SK-N-SH (cell line): Measurements from ENCODE around the gene AIPL1. TPM values are rescaled to one million over a fixed set of nuclear protein-coding genes. Genes with fewer than 3 reads are reported as not detected.

Experiments
- CTCF ChIA-PET: fragments of 300-600, 350-600 bp; formaldehyde crosslinking; extraction: SDS; loops from one replicate; lab custom pipeline; 2021; lab: Yijun Ruan, JAX
- POLR2A ChIA-PET: fragments of 350-600 bp; sonication (Branson Sonifier 250); formaldehyde crosslinking; extraction: SDS; loops from one replicate; lab custom pipeline; 2020; ENCODE audit warnings: antibody characterized with exemption, inconsistent platforms; lab: Yijun Ruan, JAX
- DNase-seq: peaks from one replicate; pipeline ENCODE4 v3.0.0; 2012
- H2AFZ ChIP-seq: fragments of 200-600 bp; sonication (generic); 2 replicates; pipeline ENCODE4 v1.8.1; 2016; ENCODE audit warnings: antibody characterized with exemption, mild to moderate bottlenecking, low read depth
- H3F3A ChIP-seq: fragments of 200-600 bp; sonication (generic); replicated peaks from 2 replicates; pipeline ENCODE3; 2016; ENCODE audit warnings: antibody characterized with exemption, mild to moderate bottlenecking; ENCODE audit not compliant: insufficient read depth
- H3K27ac ChIP-seq, 2 experiments: fragments of 200-500 bp in 1 of 2; fragments of 200-600 bp in 1 of 2; sonication (Bioruptor generic) in 1 of 2; sonication (generic), shearing (Covaris generic) in 1 of 2; 2 replicates each; pipeline versions ENCODE4 v1.5.1 to v1.6.1; 2014 to 2016; ENCODE audit warnings: low read depth in 2 of 2, inconsistent platforms in 1 of 2, low read length in 1 of 2, mild to moderate bottlenecking in 1 of 2, mixed read lengths in 1 of 2
- H3K27me3 ChIP-seq: fragments of 200-600 bp; sonication (generic), shearing (Covaris generic); 2 replicates; pipeline ENCODE4 v1.6.1; 2016; ENCODE audit warnings: mixed run types; ENCODE audit not compliant: insufficient read depth
- H3K36me3 ChIP-seq, 2 experiments: fragments of 200-500 bp in 1 of 2; fragments of 200-600 bp in 1 of 2; sonication (Bioruptor generic) in 1 of 2; sonication (generic) in 1 of 2; replicated peaks in 1 of 2; 2 replicates each; pipeline versions ENCODE3 to v1.5.1; 2014 to 2016; ENCODE audit warnings: low read length in 1 of 2, mild to moderate bottlenecking in 1 of 2; ENCODE audit not compliant: insufficient read depth in 2 of 2, control insufficient read depth in 1 of 2
- H3K4me1 ChIP-seq, 2 experiments: fragments of 200-500 bp in 1 of 2; fragments of 200-600 bp in 1 of 2; sonication (Bioruptor generic) in 1 of 2; sonication (generic), shearing (Covaris generic) in 1 of 2; 2 replicates each; pipeline versions ENCODE4 v1.5.1 to v1.6.1; 2014 to 2016; ENCODE audit warnings: low read depth in 1 of 2, low read length in 1 of 2, mixed run types in 1 of 2; ENCODE audit not compliant: insufficient read depth in 2 of 2, control insufficient read depth in 1 of 2
- H3K4me2 ChIP-seq: fragments of 200-600 bp; sonication (generic), shearing (Covaris generic); 2 replicates; pipeline ENCODE4 v1.6.1; 2017; ENCODE audit warnings: mixed run types
- H3K4me3 ChIP-seq, 2 experiments: fragments of 200-500 bp in 1 of 2; fragments of 200-600 bp in 1 of 2; sonication (Bioruptor generic) in 1 of 2; sonication (generic), shearing (Covaris generic) in 1 of 2; 2 replicates each; pipeline versions ENCODE4 v1.5.1 to v1.8.1; 2014 to 2016; ENCODE audit warnings: low read depth in 2 of 2, inconsistent platforms in 1 of 2, low read length in 1 of 2, mild to moderate bottlenecking in 1 of 2, mixed read lengths in 1 of 2, moderate library complexity in 1 of 2
- H3K79me2 ChIP-seq: fragments of 200-600 bp; sonication (generic); 2 replicates; pipeline ENCODE4 v1.8.1; 2017; ENCODE audit warnings: mild to moderate bottlenecking; ENCODE audit not compliant: insufficient read depth
- H3K9ac ChIP-seq: fragments of 200-600 bp; sonication (generic); 2 replicates; pipeline ENCODE4 v1.6.1; 2017; ENCODE audit warnings: mixed run types
- H3K9me2 ChIP-seq: fragments of 200-600 bp; sonication (generic); 2 replicates; pipeline ENCODE4 v1.6.1; 2017; ENCODE audit warnings: mixed run types
- H3K9me3 ChIP-seq: fragments of 200-600 bp; sonication (generic); 2 replicates; pipeline ENCODE4 v1.6.1; 2017; ENCODE audit warnings: mixed run types, mild to moderate bottlenecking, moderate library complexity
- H4K20me1 ChIP-seq: fragments of 200-600 bp; sonication (generic); 2 replicates; pipeline ENCODE4 v1.6.1; 2017; ENCODE audit warnings: mild to moderate bottlenecking, mixed run types; ENCODE audit not compliant: insufficient read depth
- ELF1 ChIP-seq: IDR thresholded peaks from 2 replicates; pipeline ENCODE4 v1.4.0; 2012
- EP300 ChIP-seq, 2 experiments: IDR thresholded peaks; 2 replicates each; pipeline versions ENCODE4 v1.4.0 to v1.6.1; 2012; ENCODE audit warnings: borderline replicate concordance in 1 of 2, low read depth in 1 of 2, low read length in 1 of 2
- EZH2phosphoT487 ChIP-seq: fragments of 200-600 bp; sonication (generic); IDR thresholded peaks from 2 replicates; pipeline ENCODE4 v1.6.1; 2017; ENCODE audit warnings: low read depth, mixed run types, mild to moderate bottlenecking, antibody characterized with exemption, moderate library complexity, borderline replicate concordance
- FOSL2 ChIP-seq: IDR thresholded peaks from 2 replicates; pipeline ENCODE4 v1.4.0; 2012; ENCODE audit warnings: low read depth, mild to moderate bottlenecking, moderate library complexity, borderline replicate concordance
- FOXJ3 ChIP-seq: sonication (generic); formaldehyde crosslinking; IDR thresholded peaks from 2 replicates; pipeline ENCODE4 v1.5.1; 2020; ENCODE audit warnings: mild to moderate bottlenecking, missing genetic modification reagents
- GATA2 ChIP-seq: sonication (generic); formaldehyde crosslinking; IDR thresholded peaks from 2 replicates; pipeline ENCODE4 v1.5.0; 2020; ENCODE audit warnings: mild to moderate bottlenecking, missing genetic modification reagents
- NRF1 ChIP-seq: IDR thresholded peaks from 2 replicates; pipeline ENCODE4 v1.6.1; 2012; ENCODE audit warnings: low read depth, mild to moderate bottlenecking, low read length
- PBX3 ChIP-seq: IDR thresholded peaks from 2 replicates; pipeline ENCODE4; 2012
- POLR2AphosphoS5 ChIP-seq: IDR thresholded peaks from 2 replicates; pipeline ENCODE4 v1.6.1; 2012; ENCODE audit warnings: low read depth, low read length
- RAD21 ChIP-seq: IDR thresholded peaks from 2 replicates; pipeline ENCODE4 v1.6.1; 2012; ENCODE audit warnings: mild to moderate bottlenecking, low read length
- RFX5 ChIP-seq: IDR thresholded peaks from 2 replicates; pipeline ENCODE4 v1.6.1; 2012; ENCODE audit warnings: mild to moderate bottlenecking, improper control_type of control experiment, low read length
- SMC3 ChIP-seq: IDR thresholded peaks from 2 replicates; pipeline ENCODE4 v1.6.1; 2012; ENCODE audit warnings: low read depth, low read length, improper control_type of control experiment
- TCF12 ChIP-seq: IDR thresholded peaks from 2 replicates; pipeline ENCODE4 v1.4.0; 2012
- YY1 ChIP-seq: IDR thresholded peaks from 2 replicates; pipeline ENCODE4 v1.4.0; 2012; ENCODE audit warnings: low read depth, mild to moderate bottlenecking
- WGBS: methylation state at CpG from one replicate; pipeline ENCODE4 v1.1.6; 2017; ENCODE audit warnings: low lambda C conversion rate; 5-methylcytosine and 5-hydroxymethylcytosine counted together
- polyA plus RNA-seq, 3 experiments: library from polyadenylated mRNA; depleted of rRNA; stranded (reverse); fragments of >200 nt; gene quantifications; 2 replicates each; pipeline ENCODE4 v1.2.3, GENCODE V29; 2012
- TF ChIP-seq, protein P1 (sequence below): IDR thresholded peaks from 2 replicates; pipeline ENCODE4 v1.4.0; 2012; ENCODE audit warnings: low read depth, borderline replicate concordance
- TF ChIP-seq, protein P2 (sequence below): fragments of 150-350 bp; IDR thresholded peaks from 2 replicates; pipeline ENCODE4 v1.6.1; 2017; ENCODE audit warnings: antibody characterized with exemption, low read length, low read depth, borderline replicate concordance
- TF ChIP-seq, protein P3 (sequence below): fragments of 150-350 bp; IDR thresholded peaks from 2 replicates; pipeline ENCODE4 v1.6.1; 2016; ENCODE audit warnings: mild to moderate bottlenecking, low read depth, low read length

Gene AIPL1
- polyA plus RNA-seq, 1 of the 3 experiments (the other 2 are of a cell fraction): not detected

DNA sequence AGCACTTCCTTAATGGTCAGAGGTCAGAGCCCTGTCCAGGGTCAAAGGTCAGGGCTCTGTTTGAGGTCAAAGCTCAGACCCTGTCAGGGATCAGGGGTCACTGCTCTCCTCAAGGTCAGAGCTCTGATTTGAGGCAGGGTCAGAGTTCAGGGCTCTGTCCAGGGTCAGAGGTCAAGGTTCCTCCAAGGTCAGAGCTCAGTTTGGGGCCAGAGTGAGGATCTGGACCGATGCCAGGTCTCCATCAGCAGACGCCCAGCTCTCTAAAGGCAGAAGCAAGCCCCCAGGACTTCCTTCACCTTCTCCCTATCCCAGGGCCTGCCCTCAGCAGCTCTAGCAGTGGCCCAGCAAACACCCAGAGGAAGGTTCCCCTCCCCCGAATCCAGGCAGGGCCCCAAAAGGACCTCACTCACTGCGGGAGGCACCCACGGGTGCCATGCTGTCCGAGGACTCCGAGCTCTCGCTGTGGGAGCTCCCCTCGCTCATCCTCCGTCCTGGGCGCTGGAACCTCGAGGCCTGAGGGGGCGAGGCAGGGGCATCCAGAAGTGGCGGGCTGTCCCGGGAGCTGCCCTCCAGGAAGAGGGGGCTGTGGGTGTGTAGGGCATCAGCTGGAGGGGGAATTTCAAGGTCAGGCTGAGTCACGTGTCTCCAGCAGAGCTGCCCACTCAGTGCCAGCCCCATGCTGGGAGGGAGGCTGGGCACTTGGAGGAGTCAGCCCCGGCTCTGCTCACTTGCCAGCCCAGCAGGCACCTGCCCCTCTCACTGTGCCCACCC, 36.0 kb upstream of the AIPL1 start:
- no peaks in the 10 kb centered on the region for H3F3A ChIP-seq
- peaks cover 0 to 5% of the 10 kb centered on the region in 2 experiments; a peak in 3 of 4 replicates for H3K4me1 ChIP-seq
- ChIA-PET CTCF (interaction anchor here (0.6 to 1.7 kb wide), 6 partner anchors 9 to 169 kb away, joined by 3 to 5 read pairs (median 4); partner anchors contain the start of gene KIAA0753), POLR2A (no interaction called here)
- no peaks in the 10 kb centered on the region for H3K9me2 ChIP-seq
- no peaks in the 10 kb centered on the region for H3K79me2 ChIP-seq
- H3K9ac ChIP-seq: no peak overlapping the region
- H4K20me1 ChIP-seq: no peaks in the 10 kb centered on the region
- no peaks in the 10 kb centered on the region for H3K36me3 ChIP-seq
- no peak overlapping the region for H3K4me2 ChIP-seq
- no peak overlapping the region for H2AFZ ChIP-seq
- no peak overlapping the region for H3K27ac ChIP-seq
- TF ChIP-seq PBX3 (no peak), POLR2AphosphoS5 (no peak), EP300 (IDR thresholded peaks at IDR 0.05; ENCODE audit: borderline replicate concordance in 1 of 2, low read depth in 1 of 2, low read length in 1 of 2) (no peak), TCF12 (no peak), NRF1 (no peak), FOXJ3 (no peak), YY1 (no peak), ELF1 (no peak), RFX5 (no peak), GATA2 (CRISPR knock-in tag) (no peak), RAD21 (no peak), FOSL2 (no peak), SMC3 (no peak), EZH2phosphoT487 (no peak)
- TF ChIP-seq, protein P1, sequence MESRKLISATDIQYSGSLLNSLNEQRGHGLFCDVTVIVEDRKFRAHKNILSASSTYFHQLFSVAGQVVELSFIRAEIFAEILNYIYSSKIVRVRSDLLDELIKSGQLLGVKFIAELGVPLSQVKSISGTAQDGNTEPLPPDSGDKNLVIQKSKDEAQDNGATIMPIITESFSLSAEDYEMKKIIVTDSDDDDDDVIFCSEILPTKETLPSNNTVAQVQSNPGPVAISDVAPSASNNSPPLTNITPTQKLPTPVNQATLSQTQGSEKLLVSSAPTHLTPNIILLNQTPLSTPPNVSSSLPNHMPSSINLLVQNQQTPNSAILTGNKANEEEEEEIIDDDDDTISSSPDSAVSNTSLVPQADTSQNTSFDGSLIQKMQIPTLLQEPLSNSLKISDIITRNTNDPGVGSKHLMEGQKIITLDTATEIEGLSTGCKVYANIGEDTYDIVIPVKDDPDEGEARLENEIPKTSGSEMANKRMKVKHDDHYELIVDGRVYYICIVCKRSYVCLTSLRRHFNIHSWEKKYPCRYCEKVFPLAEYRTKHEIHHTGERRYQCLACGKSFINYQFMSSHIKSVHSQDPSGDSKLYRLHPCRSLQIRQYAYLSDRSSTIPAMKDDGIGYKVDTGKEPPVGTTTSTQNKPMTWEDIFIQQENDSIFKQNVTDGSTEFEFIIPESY: no peak
- TF ChIP-seq, protein P2, sequence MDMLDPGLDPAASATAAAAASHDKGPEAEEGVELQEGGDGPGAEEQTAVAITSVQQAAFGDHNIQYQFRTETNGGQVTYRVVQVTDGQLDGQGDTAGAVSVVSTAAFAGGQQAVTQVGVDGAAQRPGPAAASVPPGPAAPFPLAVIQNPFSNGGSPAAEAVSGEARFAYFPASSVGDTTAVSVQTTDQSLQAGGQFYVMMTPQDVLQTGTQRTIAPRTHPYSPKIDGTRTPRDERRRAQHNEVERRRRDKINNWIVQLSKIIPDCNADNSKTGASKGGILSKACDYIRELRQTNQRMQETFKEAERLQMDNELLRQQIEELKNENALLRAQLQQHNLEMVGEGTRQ: no peak
- TF ChIP-seq, protein P3, sequence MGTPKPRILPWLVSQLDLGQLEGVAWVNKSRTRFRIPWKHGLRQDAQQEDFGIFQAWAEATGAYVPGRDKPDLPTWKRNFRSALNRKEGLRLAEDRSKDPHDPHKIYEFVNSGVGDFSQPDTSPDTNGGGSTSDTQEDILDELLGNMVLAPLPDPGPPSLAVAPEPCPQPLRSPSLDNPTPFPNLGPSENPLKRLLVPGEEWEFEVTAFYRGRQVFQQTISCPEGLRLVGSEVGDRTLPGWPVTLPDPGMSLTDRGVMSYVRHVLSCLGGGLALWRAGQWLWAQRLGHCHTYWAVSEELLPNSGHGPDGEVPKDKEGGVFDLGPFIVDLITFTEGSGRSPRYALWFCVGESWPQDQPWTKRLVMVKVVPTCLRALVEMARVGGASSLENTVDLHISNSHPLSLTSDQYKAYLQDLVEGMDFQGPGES: no peak
- TF ChIP-seq, all 33 proteins: peak for 0
- DNase-seq: no peak
- WGBS: 69% methylated on average over 6 of the region's 17 CpGs
- H3K27me3 ChIP-seq: no peaks in the 10 kb centered on the region
- H3K9me3 ChIP-seq: no peaks in the 10 kb centered on the region
- H3K4me3 ChIP-seq: no peak overlapping the region
